Dedifferentiated amniotic fluid mesenchymal stem cell (primary cell): Measurements from ENCODE around the gene GLTP.

Source experiments
- DNase-seq: peaks from one replicate; pipeline ENCODE4 v3.0.0-alpha.2; 2016; ENCODE audit errors: extremely low spot score

GLTP gene

GRCh38 chr12:109844091-109844490 is 36.2 kb downstream of the GLTP start:
- no peak for DNase-seq

DNA sequence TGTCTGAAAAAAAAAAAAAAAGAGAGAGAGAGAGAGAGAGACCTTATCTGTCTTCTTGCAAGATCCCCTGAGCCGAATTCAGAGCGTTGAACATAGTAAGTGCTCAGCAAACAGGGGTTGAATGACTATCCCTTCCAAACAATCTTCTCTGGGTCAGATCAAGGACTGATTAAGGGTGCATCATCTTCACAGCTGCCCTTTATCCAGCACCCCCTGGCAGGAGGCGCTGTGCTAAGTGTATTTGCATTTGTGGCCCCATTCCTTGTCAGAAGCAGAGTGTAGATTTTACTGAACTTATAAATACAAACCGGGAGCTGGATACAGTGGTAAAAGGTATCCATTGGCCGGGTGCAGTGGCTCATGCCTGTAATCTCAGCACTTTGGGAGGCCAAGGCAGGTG is 38.3 kb downstream of the GLTP start:
- DNase-seq, result no peak

DNA sequence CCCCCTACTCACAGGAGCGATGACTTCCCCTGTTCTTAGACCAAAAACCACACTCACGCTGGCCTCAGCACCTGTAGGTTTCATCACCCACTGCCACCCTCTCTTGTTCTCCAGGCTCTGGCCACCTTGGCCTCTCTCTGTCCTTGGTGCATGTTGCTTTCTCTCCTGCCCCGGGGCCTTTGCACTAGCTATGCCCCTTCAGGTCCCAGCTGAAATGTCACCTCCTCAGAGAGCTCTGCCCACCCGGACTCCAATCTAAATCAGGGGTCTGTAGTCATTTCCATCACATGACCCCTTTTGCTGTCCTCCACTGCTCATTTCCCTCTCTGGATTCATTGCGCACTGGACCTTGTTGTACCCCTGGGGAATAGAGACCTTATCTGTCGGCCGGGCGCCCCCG is 39.0 kb downstream of the GLTP start:
- no peak for DNase-seq

- DNase-seq, result no peak
Observed at GRCh38 chr12:109840305-109841074, 39.9 kb downstream of the GLTP start.

DNA sequence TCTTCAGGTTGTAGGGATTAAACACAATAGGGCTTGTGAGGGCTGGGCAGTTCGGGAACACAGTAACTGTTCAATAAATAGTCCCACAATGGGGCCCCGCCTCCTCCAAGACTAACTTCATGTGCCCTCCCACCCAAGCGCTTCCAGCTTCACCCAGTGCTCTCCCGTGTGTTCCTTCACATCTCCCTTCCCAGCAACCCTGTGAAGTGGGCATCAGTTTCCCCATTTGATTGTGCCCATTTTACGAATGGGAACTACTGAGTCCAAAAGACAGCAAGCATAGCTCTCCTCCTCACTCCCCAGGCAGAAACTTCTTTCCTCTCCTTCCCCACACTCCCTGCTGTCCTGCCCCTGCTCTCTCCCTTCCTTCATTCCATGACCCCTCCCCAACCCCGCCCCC is 40.9 kb downstream of the GLTP start:
- no peak for DNase-seq

GRCh38 chr12:109836916-109837315 is 43.4 kb downstream of the GLTP start:
- DNase-seq, result no peak

DNA sequence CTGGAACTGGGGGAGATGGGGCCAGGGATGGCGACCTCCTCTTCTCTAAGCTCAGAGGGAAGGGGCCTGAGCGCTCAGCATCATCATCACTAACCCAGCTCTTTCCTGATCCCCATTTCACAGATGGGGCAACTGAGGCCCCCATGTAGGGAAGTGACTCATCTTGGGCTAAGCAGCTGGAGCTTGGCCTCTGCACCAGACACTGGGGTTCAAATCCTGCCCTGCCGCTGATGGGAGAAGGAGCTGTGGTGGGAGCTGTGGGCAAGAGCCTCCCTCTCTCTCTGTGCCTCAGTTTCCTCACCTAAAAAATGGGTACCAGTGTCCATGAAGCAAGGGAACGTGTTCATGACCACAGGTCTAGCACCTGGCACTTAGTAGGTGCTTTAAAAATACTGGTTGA is 44.5 kb downstream of the GLTP start:
- no peak for DNase-seq

GRCh38 chr12:109833307-109834189 is 46.8 kb downstream of the GLTP start, which contains the start of gene TRPV4:
Gene TRPV4, minus strand, starts transcription at chr12:109833398. Its CDS starts 18,602 bp downstream, at chr12:109814796.
- DNase-seq, result no peak

- no peak for DNase-seq
Observed at GRCh38 chr12:109832541-109833306, 47.6 kb downstream of the GLTP start.

GRCh38 chr12:109831929-109832328 is 48.4 kb downstream of the GLTP start:
- DNase-seq, result no peak

DNA sequence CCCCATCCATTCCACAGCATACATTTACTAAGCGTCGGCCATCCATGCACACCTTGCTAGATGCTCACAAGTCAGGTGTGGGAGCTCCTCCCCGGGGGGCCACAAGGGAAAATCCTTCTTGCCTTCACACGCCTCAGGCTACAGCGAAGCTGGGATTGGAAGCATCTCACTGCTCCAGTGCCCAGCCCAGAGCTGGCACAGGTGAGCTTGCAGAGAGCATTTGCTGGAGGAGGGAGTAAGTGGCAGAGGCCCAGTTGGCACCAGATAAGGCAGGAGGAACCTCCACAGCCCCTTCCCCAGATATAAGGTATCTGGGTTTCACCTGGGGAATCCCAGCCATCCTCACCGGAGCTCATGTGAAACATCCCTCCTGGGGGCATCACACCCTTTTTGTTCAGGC is 49.0 kb downstream of the GLTP start:
- no peak for DNase-seq

- no peak for DNase-seq
Observed at GRCh38 chr12:109830718-109831117, 49.6 kb downstream of the GLTP start.

DNA sequence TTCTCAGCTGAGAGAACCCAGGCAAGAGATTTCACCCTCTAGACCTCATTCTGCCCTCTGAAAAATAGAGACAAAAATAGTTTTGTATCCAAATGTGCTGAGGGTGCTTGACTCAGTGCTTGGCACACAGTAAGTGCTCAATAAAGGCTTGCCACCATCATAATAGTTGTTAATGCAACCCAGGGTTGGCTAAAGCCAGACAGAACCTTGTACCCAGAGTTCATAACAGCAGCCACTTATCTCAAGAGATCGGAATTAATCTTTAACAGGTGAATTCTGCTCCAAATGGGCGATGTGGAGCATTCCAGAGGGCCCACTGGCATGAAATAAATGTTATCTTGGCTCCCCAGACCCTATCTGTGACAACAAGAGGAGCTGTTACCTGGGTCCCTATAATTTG is 50.1 kb downstream of the GLTP start:
- no peak for DNase-seq

DNA sequence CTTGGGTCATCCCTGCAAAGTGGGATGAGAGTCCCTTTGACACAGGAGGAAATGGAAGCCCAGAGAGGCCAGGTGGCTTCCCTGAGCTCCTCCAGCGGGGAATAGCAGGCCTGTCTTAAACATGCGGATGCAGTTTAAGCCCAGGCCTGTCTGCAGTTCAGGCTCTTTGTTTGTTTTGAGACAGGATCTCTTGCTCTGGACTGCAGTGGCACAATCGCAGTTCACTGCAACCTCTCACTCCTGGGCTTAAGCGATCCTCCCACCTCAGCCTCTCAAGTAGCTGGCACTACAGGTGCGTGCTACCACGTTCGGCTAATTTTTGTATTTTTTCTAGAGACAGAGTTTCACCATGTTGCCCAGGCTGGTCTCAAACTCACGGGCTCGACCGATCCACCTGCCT is 50.7 kb downstream of the GLTP start:
- DNase-seq, result no peak

DNA sequence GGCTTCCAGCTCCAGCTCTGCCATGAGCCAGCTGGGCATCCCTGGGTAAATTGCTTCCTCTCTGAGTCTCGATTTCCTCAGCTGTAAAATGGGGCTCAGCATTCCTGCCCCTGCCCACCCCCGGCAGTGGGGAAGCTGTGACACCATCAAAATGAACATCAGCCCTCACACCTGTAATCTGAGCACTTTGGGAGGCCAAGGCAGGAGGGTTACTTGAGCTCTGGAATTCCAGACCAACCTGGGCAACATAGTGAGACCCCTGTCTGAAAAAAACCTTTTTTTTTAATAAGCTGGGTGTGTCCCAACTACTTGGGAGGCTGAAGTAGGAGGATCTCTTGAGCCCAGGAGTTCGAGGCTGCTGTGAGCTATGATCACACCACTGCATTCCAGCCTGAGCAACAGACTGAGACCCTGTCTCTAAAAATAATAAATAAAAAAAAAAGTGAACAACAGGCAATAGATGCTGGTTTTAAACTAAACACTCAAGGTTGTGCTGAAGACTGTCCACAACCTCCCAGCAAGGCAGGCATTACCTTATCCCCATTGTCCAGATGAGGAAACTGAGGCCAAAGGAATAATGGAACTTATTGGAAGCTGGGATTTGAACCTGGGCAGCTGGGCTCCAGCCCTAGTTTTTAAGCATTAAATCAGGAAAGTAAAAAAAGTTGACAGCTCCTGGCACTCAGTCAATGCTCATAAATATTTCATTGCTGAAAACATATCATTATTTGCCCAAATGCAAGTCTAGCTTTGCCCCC is 51.4 kb downstream of the GLTP start:
- no peak for DNase-seq

DNA sequence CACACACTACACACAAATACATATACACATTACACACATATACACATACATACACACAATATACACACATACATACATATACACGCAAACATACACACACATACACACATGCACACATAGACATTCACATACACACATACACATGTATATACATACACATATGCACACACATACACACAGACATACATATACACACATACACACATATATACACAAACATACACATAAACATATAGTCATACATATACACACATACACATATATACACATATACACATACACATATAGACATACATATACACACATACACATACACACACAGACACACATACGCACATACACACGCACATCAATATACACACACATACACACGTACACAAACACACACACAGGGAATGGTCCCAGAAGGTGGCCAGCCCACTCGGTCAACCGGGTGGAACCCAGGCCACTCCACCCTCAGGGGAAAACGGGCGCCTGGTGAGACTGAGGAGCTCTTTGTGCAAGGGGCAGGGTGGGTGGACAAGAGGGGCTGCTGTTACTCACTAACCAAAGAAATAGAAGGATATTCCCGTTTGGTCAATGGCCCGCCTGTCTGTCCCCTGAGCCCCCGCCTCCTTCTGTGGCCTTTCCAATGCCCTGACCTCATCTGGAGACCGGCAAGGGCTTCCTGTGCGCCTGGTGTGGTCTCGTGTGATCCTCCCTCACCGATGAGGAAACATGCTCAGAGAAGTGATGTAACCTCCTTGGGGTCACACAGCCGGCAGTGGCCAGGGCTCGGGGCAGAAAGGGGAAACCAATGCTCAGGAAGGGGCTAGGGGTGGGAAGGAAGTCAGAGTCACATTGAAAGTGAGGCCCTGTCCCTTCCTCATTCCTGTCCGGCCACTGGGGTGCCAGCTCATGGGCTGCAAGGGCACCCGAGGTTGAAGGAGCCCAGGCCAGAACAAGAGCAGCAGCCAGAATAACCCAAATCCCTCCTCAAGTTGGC is 52.5 kb downstream of the GLTP start:
- no peak for DNase-seq

GRCh38 chr12:109827080-109827479 is 53.3 kb downstream of the GLTP start:
- no peak for DNase-seq

DNA sequence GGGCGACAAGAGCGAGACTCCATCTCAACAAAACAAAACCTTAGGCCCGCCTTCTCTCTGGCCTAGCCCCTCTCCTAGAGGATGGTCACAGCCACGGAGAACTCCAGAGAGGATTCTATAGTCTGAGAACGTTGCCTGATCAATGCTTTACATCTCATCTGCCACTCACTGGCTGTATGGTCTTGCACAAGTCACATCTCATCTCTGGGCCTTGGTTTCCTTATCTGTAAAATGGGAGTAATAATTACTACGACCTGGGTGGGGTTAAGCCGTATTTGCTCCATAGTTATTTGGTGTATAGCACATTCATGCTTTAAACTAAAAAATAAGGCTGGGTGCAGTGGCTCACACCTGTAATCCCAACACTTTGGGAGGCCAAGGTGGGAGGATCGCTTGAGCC is 55.6 kb downstream of the GLTP start:
- no peak for DNase-seq

DNA sequence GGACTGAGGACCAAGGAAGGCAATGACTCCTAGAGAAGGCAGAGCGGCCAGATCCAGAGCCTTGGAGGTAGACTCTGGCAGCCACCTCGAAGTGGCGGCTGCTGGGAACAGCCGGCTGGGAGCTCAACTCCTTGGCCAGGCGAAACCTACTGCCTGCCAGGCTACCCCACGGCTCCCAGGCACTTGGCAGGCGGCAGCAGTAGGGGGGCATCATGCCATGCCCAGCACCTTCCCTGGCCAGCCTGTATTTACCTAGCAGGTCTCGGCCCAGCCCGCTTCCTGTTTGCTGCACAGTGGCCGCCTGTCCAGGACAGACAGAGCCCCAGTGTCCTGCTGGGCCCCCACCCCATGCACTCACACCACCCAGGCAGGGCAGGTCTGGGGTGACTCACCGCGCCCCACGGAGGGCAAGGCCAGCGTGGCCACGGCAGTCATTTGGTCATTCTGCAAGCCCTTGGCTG is 57.4 kb downstream of the GLTP start:
- no peak for DNase-seq

DNA sequence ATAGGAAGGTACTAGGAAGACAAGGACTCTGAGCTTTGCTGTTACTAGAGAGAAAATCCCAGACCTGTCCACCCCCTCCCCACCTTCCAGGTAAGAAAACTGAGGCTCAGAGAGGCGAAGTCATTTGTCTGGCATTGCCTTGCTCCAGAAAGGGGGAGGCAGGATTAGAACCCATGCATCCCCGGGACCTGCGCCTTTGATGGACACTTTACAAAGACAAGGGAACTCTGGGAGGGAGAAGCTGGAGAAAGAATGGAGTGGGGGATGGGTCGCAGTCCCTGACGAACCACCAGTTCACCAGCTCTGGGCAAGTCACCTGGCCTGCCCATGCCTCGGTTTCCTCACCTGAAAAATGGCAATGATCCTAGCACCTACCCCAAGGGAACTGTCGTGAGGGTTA is 57.9 kb downstream of the GLTP start:
- DNase-seq, result no peak
